ENCODE data around the gene RPL10. TPM values are rescaled to one million over a fixed set of nuclear protein-coding genes. Genes with fewer than 3 reads are reported as not detected.

RPL10 gene
- total and polyA plus RNA-seq, 2 of the 8 experiments (the other 6 are each of a cell fraction or from before 2014, with no cell fraction given): 2,633 to 4,293 TPM

DNA sequence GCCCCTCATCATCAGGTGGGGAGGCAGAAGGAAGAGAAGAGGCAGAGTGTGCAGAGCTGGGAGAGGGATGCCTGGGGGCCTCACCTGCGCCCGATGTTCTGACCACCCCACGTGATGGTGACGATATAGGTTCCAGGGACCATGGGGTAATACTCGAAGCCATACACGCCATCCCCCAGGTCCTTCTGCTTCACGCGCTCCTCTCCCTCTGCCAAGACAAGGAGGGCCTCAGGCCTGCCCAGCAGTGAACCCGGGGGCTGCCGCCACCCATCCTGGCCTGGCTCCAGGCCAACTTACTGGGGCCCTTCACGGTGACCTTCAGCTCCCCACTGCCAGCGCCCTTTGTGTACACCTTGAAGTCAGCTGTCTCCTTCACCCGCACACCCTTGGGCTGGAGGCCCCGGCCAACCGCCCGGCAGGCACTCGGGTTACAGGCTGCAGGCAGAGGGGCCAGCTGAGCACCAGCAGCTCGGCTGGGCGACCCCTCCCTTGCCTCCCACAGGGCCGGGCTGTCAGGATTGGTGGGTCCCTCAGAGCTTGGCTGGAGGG is 33.1 kb upstream of the RPL10 start:
- Histone ChIP-seq H3K4me2 (ENCODE audit: insufficient read depth in 1 of 2, low read depth in 2 of 2, low read length in 2 of 2) (no peak overlapping the region), H3K23ac (ENCODE audit: insufficient read length) (no peak overlapping the region), H3K27ac (ENCODE audit: low read depth, low read length) (no peak overlapping the region), H4K8ac (ENCODE audit: extremely low read depth, insufficient read depth, low read length) (no peak overlapping the region; the same call in 1 of the 2 replicates), H4K5ac (ENCODE audit: insufficient read length, low read depth, low read length) (no peak overlapping the region), H3K36me3 (ENCODE audit: control insufficient read depth in 2 of 4, insufficient read depth in 4 of 4, low read length in 3 of 4) (peaks cover 34 to 83% (median 62%) of the 10 kb centered on the region in 4 experiments), H2BK20ac (ENCODE audit: low read length) (no peak overlapping the region), H3K79me2 (ENCODE audit: control insufficient read depth in 1 of 2, insufficient read depth in 2 of 2, low read length in 2 of 2) (peaks cover 5 to 52% of the 10 kb centered on the region in 2 experiments; a peak in 2 of 4 replicates), H3K9ac (replicated peaks in 1 of 4; ENCODE audit: extremely low read depth in 1 of 4, low read depth in 3 of 4, low read length in 3 of 4) (no peak overlapping the region), H3K79me1 (ENCODE audit: low read depth, low read length) (peaks cover 3% of the 10 kb centered on the region; the same call in 1 of the 2 replicates), H2BK5ac (ENCODE audit: low read depth, low read length) (no peak overlapping the region), H4K91ac (replicated peaks; ENCODE audit: insufficient read length, low read length) (no peak overlapping the region), H3K18ac (ENCODE audit: extremely low read depth, low read length) (no peak overlapping the region), H2AFZ (ENCODE audit: low read length) (no peak overlapping the region), H2BK12ac (ENCODE audit: low read depth, low read length) (no peak overlapping the region), H3K4ac (replicated peaks; ENCODE audit: insufficient read length, low read depth, low read length) (no peak overlapping the region), H3K14ac (ENCODE audit: insufficient read length) (no peak overlapping the region), H2BK120ac (replicated peaks; ENCODE audit: low read depth, low read length) (no peak overlapping the region), H3K9me3 (ENCODE audit: insufficient read depth in 2 of 2, low read depth in 1 of 2, low read length in 1 of 2) (no peaks in the 10 kb centered on the region), H3K23me2 (ENCODE audit: low read depth, low read length) (peaks cover 3% of the 10 kb centered on the region; the same call in 1 of the 2 replicates), H3K56ac (replicated peaks; ENCODE audit: insufficient read length, low read depth, low read length) (no peak overlapping the region), H4K20me1 (replicated peaks in 1 of 2; ENCODE audit: control insufficient read depth in 1 of 2, insufficient read depth in 2 of 2, low read length in 2 of 2) (peaks cover 22 to 41% of the 10 kb centered on the region in 2 experiments), H2BK15ac (ENCODE audit: low read length) (no peak overlapping the region), H3K4me3 (ENCODE audit: extremely low read depth in 1 of 4, insufficient read depth in 2 of 4, low read depth in 3 of 4, low read length in 4 of 4) (no peak overlapping the region), H3K27me3 (replicated peaks in 1 of 4; ENCODE audit: control insufficient read depth in 3 of 4, extremely low read depth in 1 of 4, insufficient read depth in 3 of 4, low read length in 3 of 4) (no peaks in the 10 kb centered on the region), H2AK5ac (ENCODE audit: low read depth, low read length) (no peak overlapping the region), H3K4me1 (replicated peaks in 1 of 4; ENCODE audit: control insufficient read depth in 3 of 4, insufficient read depth in 4 of 4, low read length in 3 of 4) (peaks cover 0 to 6% (median 3%) of the 10 kb centered on the region in 4 experiments; a peak in 3 of 7 replicates)
- ChIA-PET POLR2A (ENCODE audit: partially characterized antibody) (interaction anchor here (0.7 to 11.8 kb wide), 8 partner anchors 9 to 101 kb away, joined by 3 to 348 read pairs (median 5); partner anchors contain the start of genes EMD, FLNA and RPL10), CTCF (ENCODE audit: partially characterized antibody) (interaction anchor here (1.1 kb wide), 2 partner anchors 12 to 34 kb away, joined by 4 to 5 read pairs; partner anchors contain the start of gene RPL10)
- FAIRE-seq (no peak), DNase-seq (ENCODE audit: low read depth in 1 of 2, low spot score in 2 of 2) (no peak)
- WGBS, 2 experiments (ENCODE audit: extremely low coverage in 1 of 2, insufficient coverage in 1 of 2, insufficient read length in 1 of 2, insufficient replicate concordance in 2 of 2, low coverage in 1 of 2, low lambda C conversion rate in 2 of 2, missing lambda C conversion rate in 1 of 2): 99% methylated on average over 10 of the region's 20 CpGs; no CpG with 5 or more reads in 1 of the 2 experiments
- peak; percentile 54; the same call in 1 of the 2 replicates for TF ChIP-seq POLR2AphosphoS5 (IDR thresholded peaks at IDR 0.05; ENCODE audit: low read depth, low read length)
- no peak for TF ChIP-seq GABPA (IDR thresholded peaks at IDR 0.05; ENCODE audit: borderline replicate concordance, insufficient read depth, low read length)
